ENCODE measurements around the gene SLC22A23.

SLC22A23 gene

GRCh38 chr6:3373597-3374203 lies 83.2 kb downstream of the SLC22A23 start:
- TF ChIP-seq ZFX (IDR thresholded peaks at IDR 0.05): no peak
- TF ChIP-seq CTCF (conservative IDR thresholded peaks at IDR 0.05): no peak
- no peak overlapping the region for H3K27ac ChIP-seq

- H3K27ac ChIP-seq: no peak overlapping the region
- TF ChIP-seq ZFX (IDR thresholded peaks at IDR 0.05) (no peak), CTCF (conservative IDR thresholded peaks at IDR 0.05) (no peak)
Observed at GRCh38 chr6:3372912-3373554, 83.8 kb downstream of the SLC22A23 start.

GRCh38 chr6:3372184-3372846 lies 84.5 kb downstream of the SLC22A23 start:
- TF ChIP-seq CTCF (conservative IDR thresholded peaks at IDR 0.05) (no peak), ZFX (IDR thresholded peaks at IDR 0.05) (no peak)
- peak overlapping the region; percentile 8; the same call in 1 of the 2 replicates for H3K27ac ChIP-seq

GRCh38 chr6:3371222-3371949 lies 85.5 kb downstream of the SLC22A23 start:
- no peak overlapping the region for H3K27ac ChIP-seq
- no peak for TF ChIP-seq ZFX (IDR thresholded peaks at IDR 0.05)

GRCh38 chr6:3370361-3371221 lies 86.3 kb downstream of the SLC22A23 start:
- TF ChIP-seq ZFX (IDR thresholded peaks at IDR 0.05): no peak
- no peak for TF ChIP-seq CTCF (conservative IDR thresholded peaks at IDR 0.05)

GRCh38 chr6:3369985-3370360 lies 86.9 kb downstream of the SLC22A23 start:
- TF ChIP-seq CTCF (conservative IDR thresholded peaks at IDR 0.05) (no peak), ZFX (IDR thresholded peaks at IDR 0.05) (no peak)

More at GRCh38 chr6:3370361-3371221, 86.3 kb downstream of the SLC22A23 start:
- peak overlapping the region; percentile 10 for H3K27ac ChIP-seq

GRCh38 chr6:3368685-3369084 lies 88.2 kb downstream of the SLC22A23 start:
- no peak overlapping the region for H3K27ac ChIP-seq
- TF ChIP-seq ZFX (IDR thresholded peaks at IDR 0.05): no peak
- no peak for TF ChIP-seq CTCF (conservative IDR thresholded peaks at IDR 0.05)

More at GRCh38 chr6:3369985-3370360, 86.9 kb downstream of the SLC22A23 start:
- H3K27ac ChIP-seq: peak overlapping the region; percentile 10; the same call in 1 of the 2 replicates

Measured in C4-2B (cell line).